Activated CD4-positive, alpha-beta T cell treated with anti-CD3 and anti-CD28 coated beads for 24 hours (primary cell): ENCODE results near the gene MOB3A.
A peak's percentile ranks its signal among the peaks of the same experiment; 100 is the strongest.
"Not testable (repeated sequence)": the region's sequence is repeated elsewhere in the genome, so short reads cannot be mapped to it uniquely, and the experiment has no call there.

Experiments
- DNase-seq, 2 donors: peaks; one replicate each; pipeline ENCODE4 v3.0.0-alpha.2; 2020; ENCODE audit warnings: low read depth in 2 of 2

MOB3A gene

DNA sequence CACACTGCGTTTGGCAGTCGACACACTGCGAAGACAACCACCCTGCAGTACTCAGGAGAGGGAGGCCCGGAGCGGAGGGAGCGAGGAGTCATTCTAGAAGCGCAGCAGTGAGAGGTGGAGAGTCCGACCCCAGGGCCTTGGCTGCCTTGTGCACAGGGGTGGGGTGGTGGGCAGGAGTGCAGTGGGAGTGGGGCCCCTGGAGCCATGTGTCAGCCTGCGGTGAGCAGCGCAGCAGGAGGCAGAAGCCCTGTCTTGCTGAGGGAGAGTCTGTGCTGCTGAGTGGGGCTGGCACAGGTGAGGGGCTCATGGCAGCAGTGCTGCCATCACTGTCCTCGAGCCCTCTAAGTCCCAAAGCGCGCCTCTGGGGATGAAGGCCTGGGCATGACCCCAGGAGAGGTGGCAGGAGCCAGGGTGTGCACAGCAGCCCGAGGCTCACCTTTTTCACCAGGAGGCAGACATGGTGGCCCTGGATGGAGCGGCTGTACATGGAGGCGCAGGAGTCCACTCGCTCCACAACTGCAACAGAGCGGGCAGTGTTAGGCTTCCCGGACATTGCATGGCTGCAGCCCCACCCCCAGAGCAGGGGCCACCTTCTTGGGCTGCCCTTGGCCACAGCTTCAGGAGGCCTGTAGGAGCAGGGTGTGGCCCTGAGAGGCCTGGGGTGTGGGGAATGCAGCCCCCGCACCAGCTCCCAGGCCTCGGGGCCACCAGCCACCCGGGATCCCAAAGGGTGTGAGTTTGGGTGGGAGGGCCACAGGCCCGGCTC, 12.3 kb upstream of the MOB3A start:
- DNase-seq = no peak

DNA sequence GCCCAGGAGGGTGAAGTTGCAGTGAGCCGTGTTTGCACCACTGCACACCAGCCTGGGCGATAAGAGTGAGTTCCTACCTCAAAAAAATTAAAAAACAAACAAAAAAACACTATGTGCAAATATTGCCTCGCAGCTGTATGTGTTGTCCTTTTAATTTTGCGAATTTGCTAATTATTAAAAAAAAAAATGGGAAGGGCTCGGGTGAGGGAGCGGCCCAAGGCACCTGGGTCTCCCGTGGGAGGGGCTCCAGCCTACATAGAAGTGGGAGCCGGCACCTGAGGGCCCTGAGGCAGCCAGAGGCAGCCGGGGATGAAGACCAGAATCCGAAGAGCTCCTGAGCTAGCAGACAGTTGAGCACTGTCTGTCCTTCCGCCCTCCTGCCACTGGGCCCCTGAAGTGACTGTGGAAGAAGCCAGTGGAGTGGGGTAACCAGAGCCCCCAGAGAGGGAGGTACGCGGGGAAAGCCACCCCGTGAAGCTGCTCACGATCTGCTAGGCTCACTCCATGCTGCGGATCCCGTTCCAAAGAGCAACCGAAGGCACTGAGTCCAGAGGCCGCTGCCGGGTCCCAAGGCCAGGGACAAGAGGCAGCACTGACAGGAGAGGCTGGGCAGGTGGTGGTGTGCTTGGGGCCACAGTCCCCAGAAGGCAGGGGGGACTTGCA, 7.0 kb upstream of the MOB3A start:
- DNase-seq = no peak

- no peak for DNase-seq
These were observed 5.5 kb upstream of the MOB3A start for GRCh38 chr19:2101417-2102335.

GRCh38 chr19:2100719-2101061, 4.6 kb upstream of the MOB3A start:
- DNase-seq = no peak

GRCh38 chr19:2099937-2100718, 4.0 kb upstream of the MOB3A start:
- DNase-seq = no peak

- DNase-seq = no peak
These were observed 3.0 kb upstream of the MOB3A start for GRCh38 chr19:2099054-2099501.

- DNase-seq = no peak
These were observed 1.8 kb upstream of the MOB3A start for GRCh38 chr19:2097886-2098327.

DNA sequence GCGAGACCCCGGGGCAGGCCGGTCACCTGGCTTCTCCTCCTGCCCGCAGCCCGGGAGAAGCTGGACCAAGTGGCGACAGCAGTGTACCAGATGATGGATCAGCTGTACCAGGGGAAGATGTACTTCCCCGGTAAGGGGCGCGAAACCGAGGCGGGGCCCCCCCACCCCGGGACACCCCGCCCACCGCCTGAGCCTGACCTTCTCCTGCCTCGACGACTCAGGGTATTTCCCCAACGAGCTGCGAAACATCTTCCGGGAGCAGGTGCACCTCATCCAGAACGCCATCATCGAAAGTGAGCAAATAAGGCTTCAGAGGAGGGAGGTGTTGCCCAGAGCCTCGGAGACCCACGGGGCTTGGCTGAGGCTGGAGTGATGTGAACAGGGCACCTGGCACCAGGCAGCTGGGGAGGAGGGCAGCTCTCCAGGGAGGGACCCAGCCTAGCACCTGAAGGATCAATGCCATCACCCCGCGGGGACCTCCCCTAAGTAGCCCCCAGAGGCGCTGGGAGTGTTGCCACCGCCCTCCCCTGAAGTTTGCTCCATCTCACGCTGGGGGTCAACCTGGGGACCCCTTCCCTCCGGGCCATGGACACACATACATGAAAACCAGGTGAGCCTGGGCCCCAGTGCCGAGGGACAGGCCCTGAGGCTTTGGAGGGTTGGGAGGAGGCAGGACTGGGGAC, 1.2 kb upstream of the MOB3A start:
- peak in 1 of 2 donors; percentile 47 for DNase-seq

DNA sequence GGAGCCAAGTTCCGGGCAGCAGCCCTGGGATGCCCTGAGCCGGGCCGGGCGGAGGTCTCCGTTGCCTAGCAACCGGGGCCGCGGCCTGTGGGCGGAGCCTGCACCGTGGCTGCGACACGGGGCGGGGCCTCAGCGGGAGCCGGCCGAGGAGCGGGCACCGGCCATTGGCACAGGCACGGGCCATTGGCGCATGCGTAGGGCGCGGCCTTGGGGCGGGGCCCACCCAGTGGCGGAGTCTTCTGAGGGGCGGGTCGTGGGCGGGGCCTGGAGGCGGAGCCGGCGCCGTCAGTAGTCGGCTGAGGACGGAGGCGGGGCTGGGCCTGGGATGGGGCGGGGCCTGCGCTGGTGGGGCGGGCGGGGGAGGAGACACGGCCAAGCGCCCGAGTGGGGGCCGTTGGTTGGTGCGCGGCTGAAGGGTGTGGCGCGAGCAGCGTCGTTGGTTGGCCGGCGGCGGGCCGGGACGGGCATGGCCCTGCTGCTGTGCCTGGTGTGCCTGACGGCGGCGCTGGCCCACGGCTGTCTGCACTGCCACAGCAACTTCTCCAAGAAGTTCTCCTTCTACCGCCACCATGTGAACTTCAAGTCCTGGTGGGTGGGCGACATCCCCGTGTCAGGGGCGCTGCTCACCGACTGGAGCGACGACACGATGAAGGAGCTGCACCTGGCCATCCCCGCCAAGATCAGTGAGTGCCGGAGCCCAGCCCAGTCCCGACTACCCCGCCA, 515 bp upstream of the MOB3A start, which contains the start of gene IZUMO4:
IZUMO4 (plus strand) TSS at position 436 of the 723 bp plus-strand sequence; CDS start at position 467, 31 bp downstream.
- DNase-seq = peak; percentile 100

- DNase-seq = not testable (repeated sequence)
These were observed 4.1 kb downstream of the MOB3A start for GRCh38 chr19:2091926-2092525.

- no peak for DNase-seq
These were observed 6.4 kb downstream of the MOB3A start for GRCh38 chr19:2089727-2090053.

- no peak for DNase-seq
These were observed 7.0 kb downstream of the MOB3A start for GRCh38 chr19:2089001-2089711.

DNA sequence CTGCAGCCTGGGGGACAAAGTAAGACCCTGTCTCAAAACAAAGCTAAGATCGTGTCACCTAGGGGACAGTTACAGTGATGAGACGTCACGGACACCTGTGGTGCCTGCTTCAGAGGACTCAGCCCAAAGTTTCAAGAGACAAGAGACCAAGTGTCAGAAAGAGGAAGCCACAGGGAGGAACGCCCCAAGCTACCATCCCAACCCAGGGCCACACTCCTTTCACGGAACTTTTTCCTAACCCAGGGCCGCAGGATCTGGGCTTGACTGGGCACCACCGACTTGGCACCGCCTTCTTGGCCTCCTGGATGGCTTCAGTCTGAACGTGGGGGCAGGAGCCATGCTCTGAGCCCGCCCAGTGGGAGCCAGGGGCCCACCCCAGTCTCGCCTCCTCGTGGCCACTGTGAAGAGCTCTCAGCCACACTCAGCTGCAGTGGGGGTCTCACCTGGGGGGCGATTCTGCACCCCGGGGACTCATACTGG, 8.5 kb downstream of the MOB3A start:
- DNase-seq = no peak

DNA sequence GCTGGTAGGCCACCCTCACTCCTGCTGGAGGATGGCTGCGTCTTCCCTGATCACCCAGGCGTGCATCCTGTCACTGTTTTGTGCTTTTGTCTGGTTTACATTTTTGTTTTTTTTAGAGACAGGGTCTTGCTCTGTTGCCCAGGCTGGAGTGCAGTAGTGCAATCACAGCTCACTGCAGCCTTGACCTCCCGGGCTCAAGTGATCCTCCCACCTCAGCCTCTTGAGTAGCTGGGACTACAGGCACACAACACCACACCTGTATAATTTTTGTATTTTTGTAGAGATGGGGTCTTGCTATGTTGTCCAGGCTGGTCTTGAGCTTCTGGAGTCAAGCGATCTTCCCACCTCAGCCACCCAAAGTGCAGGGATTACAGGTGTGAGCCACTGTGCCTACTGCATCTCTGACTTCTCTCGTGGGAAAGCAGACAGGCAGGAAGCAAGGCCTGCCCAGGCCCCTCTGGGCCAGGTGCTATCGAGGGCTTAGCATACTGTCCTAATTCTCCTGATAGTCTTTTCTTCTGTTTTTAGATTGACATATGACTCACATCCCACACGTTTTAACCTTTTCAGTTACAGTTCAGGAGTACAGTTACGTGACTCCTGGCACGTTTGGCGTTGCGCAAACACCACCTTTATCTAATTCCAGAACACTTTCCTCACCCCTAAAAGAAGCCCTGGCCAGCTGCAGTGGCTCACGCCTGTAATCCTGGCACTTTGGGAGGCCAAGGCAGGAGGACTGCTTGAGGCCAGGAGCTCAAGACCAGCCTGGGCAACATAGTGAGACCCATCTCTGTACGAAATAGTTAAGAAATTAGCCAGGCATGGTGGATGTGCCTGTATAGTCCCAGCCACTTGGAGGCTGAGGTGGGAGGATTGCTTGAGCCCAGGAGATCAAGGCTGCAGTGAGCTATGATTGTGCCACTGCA, 9.2 kb downstream of the MOB3A start:
- peak in 1 of 2 donors; percentile 66 for DNase-seq

- DNase-seq = peak; percentile 84 to 85
These were observed 11.0 kb downstream of the MOB3A start for GRCh38 chr19:2084993-2085720.

GRCh38 chr19:2083174-2083854, 12.8 kb downstream of the MOB3A start:
- DNase-seq = peak in 1 of 2 donors; percentile 63
